Uterus (tissue), 4 donors: Measurements from ENCODE around the gene MTHFSD. TPM values are rescaled to one million over a fixed set of nuclear protein-coding genes. Genes with fewer than 3 reads are reported as not detected.

Source experiments
- DNase-seq, 2 donors: peaks; one replicate each; pipeline ENCODE4 v3.0.0-alpha.2; 2019 to 2020
- H3K27ac ChIP-seq, 2 donors: fragments of 200-600 bp; sonication (generic); 1 replicate in 1 of 2; 2 replicates in 1 of 2; pipeline ENCODE4 v1.5.1; 2016 to 2018
- H3K27me3 ChIP-seq, 2 donors: fragments of 200-600 bp; sonication (generic); one replicate each; pipeline ENCODE4 v1.5.1; 2018 to 2019; ENCODE audit warnings: control low read depth in 1 of 2
- H3K36me3 ChIP-seq, 2 donors: fragments of 200-600 bp; sonication (generic); one replicate each; pipeline ENCODE4 v1.5.1; 2019; ENCODE audit warnings: control low read depth in 1 of 2
- H3K4me1 ChIP-seq, 2 donors: fragments of 200-600 bp; sonication (generic); one replicate each; pipeline ENCODE4 v1.5.1; 2018 to 2019; ENCODE audit warnings: control low read depth in 1 of 2
- H3K4me3 ChIP-seq, 2 donors: fragments of 200-600 bp; sonication (generic); 1 replicate in 1 of 2; 2 replicates in 1 of 2; pipeline ENCODE4 v1.5.1; 2018 to 2019; ENCODE audit warnings: mild to moderate bottlenecking in 1 of 2
- H3K9me3 ChIP-seq, 2 donors: fragments of 200-600 bp; sonication (generic); one replicate each; pipeline ENCODE4 v1.5.1; 2019; ENCODE audit warnings: control low read depth in 1 of 2
- POLR2A ChIP-seq, 2 donors: fragments of 450-650 bp; IDR thresholded peaks; one replicate each; pipeline ENCODE4 v1.6.1; 2016; ENCODE audit warnings: antibody characterized with exemption in 2 of 2, mild to moderate bottlenecking in 1 of 2, moderate library complexity in 1 of 2
- intact Hi-C: fragments of 100-400 bp; cut with DNase I; formaldehyde crosslinking; loops from one replicate; pipeline ENCODE4 v1.15.1; 2023; ENCODE audit warnings: low total_unique reads
- total RNA-seq, 4 donors: library from RNA; depleted of rRNA in 3 of 4; stranded (reverse); fragments of >200 nt in 3 of 4; gene quantifications; one replicate each; pipeline versions ENCODE4 v1.1.0 to v1.2.4, GENCODE V29; 2014 to 2023
- TF ChIP-seq, protein P1 (sequence below), 4 experiments: fragments of 200-600 bp in 2 of 4; fragments of 450-650 bp in 2 of 4; sonication (generic) in 2 of 4; IDR thresholded peaks; one replicate each; pipeline ENCODE4 v1.5.1; 2016 to 2019; ENCODE audit warnings: antibody characterized with exemption in 4 of 4, mild to moderate bottlenecking in 2 of 4, moderate library complexity in 1 of 4
- donor health status: DM: yes; HTN: yes; CAD: no.

The MTHFSD gene
- total RNA-seq, 4 donors from 2014 or later, result 2.9 to 26.0 (median 13.1) TPM

DNA sequence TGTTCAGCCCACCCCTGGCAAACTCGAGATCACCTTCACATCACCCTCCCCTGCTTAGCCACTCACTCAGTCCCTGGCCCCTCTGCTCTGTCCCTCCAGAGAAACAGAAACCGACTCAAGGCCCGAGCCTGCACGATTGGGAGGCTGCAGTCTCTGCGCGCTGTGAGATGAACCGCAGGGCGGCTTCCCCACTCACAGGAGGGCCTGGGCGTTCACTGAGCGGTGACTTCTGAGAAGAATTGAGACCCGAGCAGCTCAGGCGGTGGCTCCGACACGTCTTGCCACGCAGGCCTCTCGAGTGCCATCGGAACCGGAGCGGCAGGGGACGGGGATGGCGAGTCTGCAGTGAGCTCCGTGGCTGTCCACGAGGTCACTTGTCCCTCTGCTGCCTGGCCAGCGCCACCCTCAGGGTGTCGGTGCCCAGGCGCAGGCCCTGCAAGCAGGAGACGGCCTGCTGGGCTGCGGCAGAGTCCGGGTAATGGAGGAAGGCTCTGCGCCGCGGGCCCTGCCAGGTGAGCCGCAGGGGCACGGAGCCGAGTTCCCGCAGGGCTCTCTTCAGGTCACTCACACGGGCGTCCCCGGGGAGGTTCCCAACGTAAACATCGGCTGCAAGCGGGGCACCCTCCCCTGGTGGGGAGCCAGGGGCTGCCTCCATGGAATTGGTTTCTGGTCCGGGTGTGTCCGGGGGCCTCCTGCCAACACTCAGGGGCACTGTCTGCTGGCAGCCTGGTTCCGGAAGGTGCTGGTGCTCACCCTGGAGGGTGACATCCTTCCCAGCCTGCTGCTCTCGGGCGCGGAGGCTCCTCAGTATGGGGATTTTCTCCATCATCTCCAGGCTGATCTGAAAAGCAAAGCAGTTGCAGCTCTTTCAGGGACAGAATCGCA is 23.2 kb downstream of the MTHFSD start:
- TF ChIP-seq, protein P1, sequence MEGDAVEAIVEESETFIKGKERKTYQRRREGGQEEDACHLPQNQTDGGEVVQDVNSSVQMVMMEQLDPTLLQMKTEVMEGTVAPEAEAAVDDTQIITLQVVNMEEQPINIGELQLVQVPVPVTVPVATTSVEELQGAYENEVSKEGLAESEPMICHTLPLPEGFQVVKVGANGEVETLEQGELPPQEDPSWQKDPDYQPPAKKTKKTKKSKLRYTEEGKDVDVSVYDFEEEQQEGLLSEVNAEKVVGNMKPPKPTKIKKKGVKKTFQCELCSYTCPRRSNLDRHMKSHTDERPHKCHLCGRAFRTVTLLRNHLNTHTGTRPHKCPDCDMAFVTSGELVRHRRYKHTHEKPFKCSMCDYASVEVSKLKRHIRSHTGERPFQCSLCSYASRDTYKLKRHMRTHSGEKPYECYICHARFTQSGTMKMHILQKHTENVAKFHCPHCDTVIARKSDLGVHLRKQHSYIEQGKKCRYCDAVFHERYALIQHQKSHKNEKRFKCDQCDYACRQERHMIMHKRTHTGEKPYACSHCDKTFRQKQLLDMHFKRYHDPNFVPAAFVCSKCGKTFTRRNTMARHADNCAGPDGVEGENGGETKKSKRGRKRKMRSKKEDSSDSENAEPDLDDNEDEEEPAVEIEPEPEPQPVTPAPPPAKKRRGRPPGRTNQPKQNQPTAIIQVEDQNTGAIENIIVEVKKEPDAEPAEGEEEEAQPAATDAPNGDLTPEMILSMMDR (IDR thresholded peaks at IDR 0.05), result no peak
- no peak for TF ChIP-seq POLR2A (IDR thresholded peaks at IDR 0.05)
- no peak for DNase-seq
- H3K4me3 ChIP-seq, result no peak overlapping the region
- no peaks in the 10 kb centered on the region for H3K9me3 ChIP-seq
- H3K4me1 ChIP-seq, result no peaks in the 10 kb centered on the region
- intact Hi-C loops, result no loop called here
- no peaks in the 10 kb centered on the region for H3K27me3 ChIP-seq
- H3K27ac ChIP-seq, result no peak overlapping the region
- H3K36me3 ChIP-seq, result no peaks in the 10 kb centered on the region

DNA sequence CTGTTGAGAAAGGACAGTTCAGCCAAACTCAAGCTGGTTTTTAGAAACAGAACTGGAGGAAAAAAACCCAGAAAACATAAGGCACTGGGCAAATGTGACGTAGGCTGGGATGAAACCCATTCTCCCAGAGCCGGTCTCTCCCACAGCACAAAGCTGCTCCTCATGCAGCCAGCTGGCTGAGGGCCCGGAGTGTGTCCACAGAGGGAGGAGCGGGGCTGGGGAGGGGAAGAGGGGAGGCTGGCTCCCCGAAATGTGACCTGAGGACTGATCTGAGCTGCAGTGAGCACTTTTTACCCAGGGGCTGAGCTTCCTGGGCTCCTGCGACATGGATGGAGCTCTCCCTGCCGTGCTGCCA is 23.9 kb downstream of the MTHFSD start:
- Histone ChIP-seq H3K9me3 (no peaks in the 10 kb centered on the region), H3K36me3 (no peaks in the 10 kb centered on the region), H3K4me3 (no peak overlapping the region), H3K27ac (no peak overlapping the region), H3K4me1 (no peaks in the 10 kb centered on the region), H3K27me3 (no peaks in the 10 kb centered on the region)
- TF ChIP-seq POLR2A (IDR thresholded peaks at IDR 0.05), result no peak
- TF ChIP-seq, protein P1 (IDR thresholded peaks at IDR 0.05), result no peak
- DNase-seq, result peak; percentile 32 to 62
- intact Hi-C loops, result no loop called here

DNA sequence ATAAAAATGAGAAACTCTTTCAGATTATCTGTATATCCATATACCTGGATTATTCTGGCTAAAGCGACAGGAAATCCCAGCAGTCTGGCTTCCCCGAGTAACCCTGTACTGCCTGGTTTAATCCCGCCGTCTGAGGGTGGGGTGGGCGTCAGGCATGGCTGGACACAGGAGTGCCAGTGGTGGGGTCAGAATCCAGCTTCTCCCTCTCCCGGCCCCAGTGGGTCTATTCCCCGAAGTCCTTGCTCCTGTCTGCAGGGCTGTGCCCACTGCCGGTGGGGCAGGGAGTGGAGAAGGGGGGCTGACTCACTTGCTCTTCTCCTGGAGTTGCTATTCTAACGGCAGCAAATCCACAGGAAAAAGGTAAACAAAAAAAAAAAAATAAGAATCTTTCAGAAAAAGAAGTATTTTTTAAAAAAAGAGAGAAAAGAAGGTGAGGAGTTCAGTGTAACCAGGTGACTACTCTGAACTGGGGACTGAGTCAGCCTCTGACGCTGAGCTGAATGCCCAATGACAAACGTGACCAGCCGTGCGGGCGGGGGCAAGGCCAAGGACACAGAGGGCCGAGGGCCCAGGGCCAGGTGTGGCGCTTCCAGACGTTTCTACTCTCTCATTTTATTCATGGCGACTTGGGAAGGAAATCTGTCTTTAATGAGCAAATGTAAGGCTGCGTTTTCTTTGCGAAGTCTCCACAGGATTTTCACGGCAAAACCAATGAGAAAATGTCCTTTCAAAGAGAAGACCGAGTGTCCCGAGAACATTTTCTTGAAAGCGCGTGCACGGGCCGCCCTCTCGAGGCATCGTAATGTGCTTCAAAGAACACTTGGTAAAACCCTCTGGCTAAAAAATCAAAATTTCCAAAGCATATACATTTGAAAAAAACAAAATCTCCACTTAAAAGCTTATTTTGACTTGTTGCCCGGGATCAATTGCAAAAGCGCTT is 24.5 kb downstream of the MTHFSD start:
- DNase-seq, result no peak
- Histone ChIP-seq H3K4me3 (no peak overlapping the region), H3K27ac (no peak overlapping the region), H3K36me3 (no peaks in the 10 kb centered on the region), H3K4me1 (no peaks in the 10 kb centered on the region), H3K9me3 (no peaks in the 10 kb centered on the region), H3K27me3 (no peaks in the 10 kb centered on the region)
- TF ChIP-seq POLR2A (IDR thresholded peaks at IDR 0.05), result no peak
- TF ChIP-seq, protein P1 (IDR thresholded peaks at IDR 0.05), result no peak
- intact Hi-C loops, result no loop called here

DNA sequence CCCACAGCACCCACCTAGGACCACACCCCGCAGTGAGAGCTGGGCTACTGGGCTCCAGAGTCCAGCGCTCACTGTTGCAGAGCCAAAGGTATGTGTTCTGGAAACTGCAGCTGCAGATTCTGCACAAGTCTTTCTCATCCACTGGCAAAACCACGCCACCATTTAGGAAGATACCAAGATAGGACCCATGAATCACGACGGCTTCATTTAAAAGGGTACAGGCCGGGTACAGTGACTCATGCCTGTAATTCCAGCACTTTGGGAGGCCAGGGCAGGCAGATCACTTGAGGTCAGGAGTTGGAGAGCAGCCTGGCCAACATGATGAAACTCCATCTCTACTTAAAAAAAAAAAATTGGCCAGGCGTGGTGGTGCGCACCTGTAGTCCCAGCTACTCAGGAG is 25.9 kb downstream of the MTHFSD start:
- Histone ChIP-seq H3K27ac (no peak overlapping the region), H3K36me3 (no peaks in the 10 kb centered on the region), H3K4me1 (no peaks in the 10 kb centered on the region), H3K27me3 (no peaks in the 10 kb centered on the region), H3K9me3 (no peaks in the 10 kb centered on the region), H3K4me3 (no peak overlapping the region)
- intact Hi-C loops, result no loop called here
- no peak for TF ChIP-seq POLR2A (IDR thresholded peaks at IDR 0.05)
- TF ChIP-seq, protein P1 (IDR thresholded peaks at IDR 0.05), result no peak
- DNase-seq, result no peak
